BE2C (cell line): Measurements from ENCODE around the gene TRDMT1.

ENCODE experiments used
- DNase-seq: peaks from one replicate; pipeline ENCODE4 v3.0.0-alpha.2; 2020
- H3K27me3 ChIP-seq: fragments of 250-450 bp; sonication (Bioruptor Pico); 2 replicates; pipeline ENCODE4 v1.5.1; 2020; ENCODE audit warnings: mild to moderate bottlenecking
- H3K36me3 ChIP-seq: fragments of 250-450 bp; sonication (Bioruptor Pico); 2 replicates; pipeline ENCODE4 v1.5.1; 2020; ENCODE audit warnings: mild to moderate bottlenecking
- H3K4me1 ChIP-seq: fragments of 250-450 bp; sonication (Bioruptor Pico); 2 replicates; pipeline ENCODE4 v1.5.1; 2020
- H3K4me3 ChIP-seq: 2 replicates; pipeline ENCODE4 v1.5.1; 2011; ENCODE audit warnings: low read depth, low read length
- H3K9me3 ChIP-seq: fragments of 250-450 bp; sonication (Bioruptor Pico); 2 replicates; pipeline ENCODE4 v1.5.1; 2020
- TF ChIP-seq, protein P1 (sequence below): IDR thresholded peaks from 2 replicates; pipeline ENCODE4 v1.5.1; 2012; ENCODE audit warnings: mild to moderate bottlenecking, low read depth, low read length

TRDMT1 gene

GRCh38 chr10:17215782-17216122, 14.3 kb upstream of the TRDMT1 start:
- Histone ChIP-seq H3K27me3 (no peaks in the 10 kb centered on the region), H3K9me3 (no peaks in the 10 kb centered on the region), H3K4me1 (no peaks in the 10 kb centered on the region), H3K36me3 (no peaks in the 10 kb centered on the region), H3K4me3 (no peak overlapping the region)
- TF ChIP-seq, protein P1, sequence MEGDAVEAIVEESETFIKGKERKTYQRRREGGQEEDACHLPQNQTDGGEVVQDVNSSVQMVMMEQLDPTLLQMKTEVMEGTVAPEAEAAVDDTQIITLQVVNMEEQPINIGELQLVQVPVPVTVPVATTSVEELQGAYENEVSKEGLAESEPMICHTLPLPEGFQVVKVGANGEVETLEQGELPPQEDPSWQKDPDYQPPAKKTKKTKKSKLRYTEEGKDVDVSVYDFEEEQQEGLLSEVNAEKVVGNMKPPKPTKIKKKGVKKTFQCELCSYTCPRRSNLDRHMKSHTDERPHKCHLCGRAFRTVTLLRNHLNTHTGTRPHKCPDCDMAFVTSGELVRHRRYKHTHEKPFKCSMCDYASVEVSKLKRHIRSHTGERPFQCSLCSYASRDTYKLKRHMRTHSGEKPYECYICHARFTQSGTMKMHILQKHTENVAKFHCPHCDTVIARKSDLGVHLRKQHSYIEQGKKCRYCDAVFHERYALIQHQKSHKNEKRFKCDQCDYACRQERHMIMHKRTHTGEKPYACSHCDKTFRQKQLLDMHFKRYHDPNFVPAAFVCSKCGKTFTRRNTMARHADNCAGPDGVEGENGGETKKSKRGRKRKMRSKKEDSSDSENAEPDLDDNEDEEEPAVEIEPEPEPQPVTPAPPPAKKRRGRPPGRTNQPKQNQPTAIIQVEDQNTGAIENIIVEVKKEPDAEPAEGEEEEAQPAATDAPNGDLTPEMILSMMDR: no peak
- no peak for DNase-seq

DNA sequence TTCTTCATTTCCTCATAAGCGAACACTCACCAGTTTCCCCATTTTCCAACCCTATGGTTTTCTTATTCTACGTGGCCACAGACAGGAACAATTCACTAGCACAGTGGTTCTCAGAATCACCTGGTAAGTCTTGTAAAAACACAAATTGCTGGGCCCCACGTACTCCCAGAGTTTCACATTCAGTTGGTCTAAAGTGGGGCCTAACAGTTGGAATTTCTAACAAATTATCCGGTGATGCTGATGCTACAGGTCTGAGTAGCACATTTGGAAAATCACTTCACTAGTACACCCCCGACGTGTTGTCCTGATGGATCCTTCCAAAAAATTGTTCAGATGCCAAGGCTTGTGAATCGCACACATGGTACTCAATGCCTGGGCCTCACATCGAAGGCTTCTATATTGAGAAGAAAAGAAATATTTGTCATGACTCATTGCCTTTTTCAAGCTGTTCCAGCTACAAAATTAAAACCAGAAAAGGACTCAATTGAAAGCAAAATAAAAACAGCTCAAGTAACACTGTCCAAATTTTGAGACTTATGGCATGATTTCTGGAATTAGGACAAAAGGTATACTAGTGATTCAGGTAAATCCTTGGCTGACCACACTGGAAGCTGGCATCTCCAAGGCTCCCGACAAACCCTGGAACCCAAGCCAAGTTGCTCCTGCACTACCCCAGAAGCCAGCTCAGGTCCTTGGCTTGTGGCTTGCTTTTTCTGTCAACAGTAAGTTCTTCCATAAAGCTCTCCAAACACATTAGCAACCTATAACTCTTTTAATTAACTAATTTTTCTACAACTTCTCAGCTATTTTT, 13.7 kb upstream of the TRDMT1 start:
- H3K4me3 ChIP-seq: no peak overlapping the region
- no peaks in the 10 kb centered on the region for H3K4me1 ChIP-seq
- no peaks in the 10 kb centered on the region for H3K27me3 ChIP-seq
- H3K9me3 ChIP-seq: no peaks in the 10 kb centered on the region
- no peaks in the 10 kb centered on the region for H3K36me3 ChIP-seq
- no peak for DNase-seq
- TF ChIP-seq, protein P1: no peak

- Histone ChIP-seq H3K27me3 (no peaks in the 10 kb centered on the region), H3K4me1 (no peaks in the 10 kb centered on the region), H3K36me3 (no peaks in the 10 kb centered on the region), H3K4me3 (no peak overlapping the region), H3K9me3 (no peaks in the 10 kb centered on the region)
- TF ChIP-seq, protein P1: no peak
- no peak for DNase-seq
Observed at GRCh38 chr10:17214526-17214925, 13.1 kb upstream of the TRDMT1 start.

GRCh38 chr10:17213646-17214349, 12.3 kb upstream of the TRDMT1 start:
- no peak for DNase-seq
- TF ChIP-seq, protein P1: no peak
- no peaks in the 10 kb centered on the region for H3K27me3 ChIP-seq
- H3K9me3 ChIP-seq: no peaks in the 10 kb centered on the region
- no peak overlapping the region for H3K4me3 ChIP-seq
- H3K4me1 ChIP-seq: no peaks in the 10 kb centered on the region
- H3K36me3 ChIP-seq: no peaks in the 10 kb centered on the region

DNA sequence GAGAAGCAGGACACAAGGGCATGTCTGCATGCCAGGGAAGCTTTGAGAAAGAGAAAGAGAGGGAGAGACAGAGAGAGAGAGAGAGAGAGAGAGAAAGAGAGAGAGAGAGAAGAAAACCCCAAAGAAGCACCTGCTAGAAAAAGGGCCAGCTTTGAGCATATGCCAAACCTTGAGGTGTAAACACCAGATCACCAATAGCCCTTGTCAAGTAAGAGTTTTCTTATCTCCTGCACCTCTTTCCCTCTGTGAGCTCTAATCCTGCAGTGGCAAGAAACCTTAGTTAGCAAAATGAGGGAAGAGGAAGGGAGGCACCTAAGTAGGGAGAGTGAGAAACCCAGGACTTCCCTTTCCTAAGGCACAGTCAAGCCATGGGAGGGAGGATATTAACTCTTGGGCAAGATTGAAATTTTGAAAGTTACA, 11.3 kb upstream of the TRDMT1 start:
- no peaks in the 10 kb centered on the region for H3K27me3 ChIP-seq
- H3K9me3 ChIP-seq: no peaks in the 10 kb centered on the region
- DNase-seq: no peak
- TF ChIP-seq, protein P1: no peak
- H3K36me3 ChIP-seq: no peaks in the 10 kb centered on the region
- H3K4me3 ChIP-seq: no peak overlapping the region
- no peaks in the 10 kb centered on the region for H3K4me1 ChIP-seq

DNA sequence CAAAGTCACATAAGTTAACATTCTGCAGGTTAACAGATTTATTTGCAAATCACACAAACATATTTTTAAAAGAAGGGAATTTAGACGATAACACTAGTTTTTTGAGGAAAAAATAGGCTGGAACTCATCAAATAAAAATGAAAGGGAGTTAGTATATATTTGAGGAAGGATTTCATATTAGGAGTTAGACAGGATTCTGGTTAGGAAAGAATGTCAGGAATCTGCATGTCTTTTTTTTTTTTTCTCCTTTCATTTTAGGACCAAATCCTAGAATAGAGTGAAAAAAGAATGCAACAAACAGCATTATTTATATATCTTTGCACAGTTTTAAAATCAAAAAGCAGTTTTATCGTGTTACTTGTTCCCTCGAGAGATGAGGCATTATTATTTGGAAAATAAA, 8.9 kb upstream of the TRDMT1 start:
- H3K4me3 ChIP-seq: no peak overlapping the region
- DNase-seq: no peak
- H3K27me3 ChIP-seq: no peaks in the 10 kb centered on the region
- TF ChIP-seq, protein P1: no peak
- H3K9me3 ChIP-seq: no peaks in the 10 kb centered on the region
- H3K36me3 ChIP-seq: no peaks in the 10 kb centered on the region
- H3K4me1 ChIP-seq: no peaks in the 10 kb centered on the region
